Measurements from ENCODE around the gene KRT39. TPM values are rescaled to one million over a fixed set of nuclear protein-coding genes. Genes with fewer than 3 reads are reported as not detected.

Gene KRT39
- total and polyA plus RNA-seq, 4 donors, result not detected

DNA sequence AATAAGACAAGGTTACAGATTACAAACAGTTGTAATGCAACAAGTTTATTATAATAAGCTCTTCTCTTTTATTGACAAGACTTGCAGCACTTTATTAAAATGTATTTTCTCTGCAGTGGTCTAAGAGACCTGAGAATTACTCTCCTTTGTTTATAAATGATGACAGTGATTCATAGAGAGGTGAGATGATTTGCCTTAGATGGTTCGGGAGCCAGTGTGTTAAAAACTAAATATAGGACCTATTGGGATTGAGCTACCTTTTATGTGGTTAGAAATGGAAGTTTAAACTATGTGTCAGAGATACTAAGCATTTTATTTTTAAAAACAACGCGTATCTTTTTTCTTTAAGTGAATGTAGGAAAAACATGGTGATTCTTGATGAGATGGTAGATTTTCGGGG lies 30.1 kb upstream of the KRT39 start:
- TF ChIP-seq, protein P1, sequence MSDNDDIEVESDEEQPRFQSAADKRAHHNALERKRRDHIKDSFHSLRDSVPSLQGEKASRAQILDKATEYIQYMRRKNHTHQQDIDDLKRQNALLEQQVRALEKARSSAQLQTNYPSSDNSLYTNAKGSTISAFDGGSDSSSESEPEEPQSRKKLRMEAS (IDR thresholded peaks at IDR 0.05), result no peak
- TF ChIP-seq, protein P2, sequence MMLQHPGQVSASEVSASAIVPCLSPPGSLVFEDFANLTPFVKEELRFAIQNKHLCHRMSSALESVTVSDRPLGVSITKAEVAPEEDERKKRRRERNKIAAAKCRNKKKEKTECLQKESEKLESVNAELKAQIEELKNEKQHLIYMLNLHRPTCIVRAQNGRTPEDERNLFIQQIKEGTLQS (IDR thresholded peaks at IDR 0.05), result no peak
- TF ChIP-seq, protein P3, sequence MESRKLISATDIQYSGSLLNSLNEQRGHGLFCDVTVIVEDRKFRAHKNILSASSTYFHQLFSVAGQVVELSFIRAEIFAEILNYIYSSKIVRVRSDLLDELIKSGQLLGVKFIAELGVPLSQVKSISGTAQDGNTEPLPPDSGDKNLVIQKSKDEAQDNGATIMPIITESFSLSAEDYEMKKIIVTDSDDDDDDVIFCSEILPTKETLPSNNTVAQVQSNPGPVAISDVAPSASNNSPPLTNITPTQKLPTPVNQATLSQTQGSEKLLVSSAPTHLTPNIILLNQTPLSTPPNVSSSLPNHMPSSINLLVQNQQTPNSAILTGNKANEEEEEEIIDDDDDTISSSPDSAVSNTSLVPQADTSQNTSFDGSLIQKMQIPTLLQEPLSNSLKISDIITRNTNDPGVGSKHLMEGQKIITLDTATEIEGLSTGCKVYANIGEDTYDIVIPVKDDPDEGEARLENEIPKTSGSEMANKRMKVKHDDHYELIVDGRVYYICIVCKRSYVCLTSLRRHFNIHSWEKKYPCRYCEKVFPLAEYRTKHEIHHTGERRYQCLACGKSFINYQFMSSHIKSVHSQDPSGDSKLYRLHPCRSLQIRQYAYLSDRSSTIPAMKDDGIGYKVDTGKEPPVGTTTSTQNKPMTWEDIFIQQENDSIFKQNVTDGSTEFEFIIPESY (IDR thresholded peaks at IDR 0.05), result no peak
- TF ChIP-seq YY1 (IDR thresholded peaks at IDR 0.05) (no peak), GABPA (IDR thresholded peaks at IDR 0.05 in 1 of 2, conservative IDR thresholded peaks at IDR 0.05 in 1 of 2) (no peak), CTCF (IDR thresholded peaks at IDR 0.05; ENCODE audit: low read depth, low read length, missing input control) (no peak), SP1 (IDR thresholded peaks at IDR 0.05) (no peak), FOXA1 (IDR thresholded peaks at IDR 0.05) (no peak), RXRA (IDR thresholded peaks at IDR 0.05) (no peak), JUND (IDR thresholded peaks at IDR 0.05) (no peak), HNF4A (conservative IDR thresholded peaks at IDR 0.05) (no peak), TAF1 (conservative IDR thresholded peaks at IDR 0.05) (no peak)
- no peaks in the 10 kb centered on the region for H3K4me1 ChIP-seq (ENCODE audit: control insufficient read depth in 4 of 4, insufficient read depth in 4 of 4, low read length in 3 of 4)
- no peaks in the 10 kb centered on the region for H3K36me3 ChIP-seq (ENCODE audit: control insufficient read depth in 4 of 4, insufficient read depth in 3 of 4, low read depth in 1 of 4, low read length in 3 of 4)
- DNase-seq (ENCODE audit: low spot score), result no peak
- no peaks in the 10 kb centered on the region for H3K9me3 ChIP-seq (ENCODE audit: control insufficient read depth in 4 of 4, low read length in 3 of 4)
- peaks cover 0 to 11% (median 0%) of the 10 kb centered on the region in 4 donors for H3K27me3 ChIP-seq (ENCODE audit: control insufficient read depth in 4 of 4, insufficient read depth in 4 of 4, low read length in 3 of 4)
- 82% methylated on average over 4 of the region's 4 CpGs for WGBS
- H3K4me3 ChIP-seq (ENCODE audit: low read depth in 1 of 3, low read length in 3 of 3), result no peak overlapping the region
- no peak overlapping the region for H3K27ac ChIP-seq (ENCODE audit: low read depth in 1 of 2, low read length in 2 of 2)
- no peak overlapping the region for H3K9ac ChIP-seq (ENCODE audit: low read depth in 1 of 2, low read length in 2 of 2)

GRCh38 chr17:40995116-40995515 lies 28.4 kb upstream of the KRT39 start:
- H3K4me1 ChIP-seq (ENCODE audit: control insufficient read depth in 4 of 4, insufficient read depth in 4 of 4, low read length in 3 of 4), result no peaks in the 10 kb centered on the region
- H3K9ac ChIP-seq (ENCODE audit: low read depth in 1 of 2, low read length in 2 of 2), result no peak overlapping the region
- H3K9me3 ChIP-seq (ENCODE audit: control insufficient read depth in 4 of 4, low read length in 3 of 4), result no peaks in the 10 kb centered on the region
- H3K27ac ChIP-seq (ENCODE audit: low read depth in 1 of 2, low read length in 2 of 2), result no peak overlapping the region
- TF ChIP-seq TAF1 (conservative IDR thresholded peaks at IDR 0.05) (no peak), SP1 (IDR thresholded peaks at IDR 0.05) (no peak), YY1 (IDR thresholded peaks at IDR 0.05) (no peak), FOXA1 (IDR thresholded peaks at IDR 0.05) (no peak), EGR1 (IDR thresholded peaks at IDR 0.05; ENCODE audit: low read depth in 2 of 2) (no peak), HNF4A (conservative IDR thresholded peaks at IDR 0.05) (no peak), RXRA (IDR thresholded peaks at IDR 0.05) (no peak), GABPA (IDR thresholded peaks at IDR 0.05 in 1 of 2, conservative IDR thresholded peaks at IDR 0.05 in 1 of 2) (no peak), HNF4G (IDR thresholded peaks at IDR 0.05) (no peak), CTCF (IDR thresholded peaks at IDR 0.05; ENCODE audit: low read depth, low read length, missing input control) (no peak), JUND (IDR thresholded peaks at IDR 0.05) (no peak)
- TF ChIP-seq, protein P2 (IDR thresholded peaks at IDR 0.05), result no peak
- H3K36me3 ChIP-seq (ENCODE audit: control insufficient read depth in 4 of 4, insufficient read depth in 3 of 4, low read depth in 1 of 4, low read length in 3 of 4), result no peaks in the 10 kb centered on the region
- WGBS, result 8% methylated on average over 1 of the region's 1 CpG
- no peak for DNase-seq (ENCODE audit: low spot score)
- no peak overlapping the region for H3K4me3 ChIP-seq (ENCODE audit: low read depth in 1 of 3, low read length in 3 of 3)
- peaks cover 0 to 11% (median 0%) of the 10 kb centered on the region in 4 donors for H3K27me3 ChIP-seq (ENCODE audit: control insufficient read depth in 4 of 4, insufficient read depth in 4 of 4, low read length in 3 of 4)
